Activated CD4-positive, alpha-beta T cell treated with anti-CD3 and anti-CD28 coated beads for 1 hour (primary cell): Measurements from ENCODE around the gene EFTUD2.

Source experiments
- DNase-seq: peaks from one replicate; pipeline ENCODE4 v3.0.0-alpha.2; 2020

EFTUD2 gene

GRCh38 chr17:44804302-44805089, 94.7 kb downstream of the EFTUD2 start:
- no peak for DNase-seq

GRCh38 chr17:44801880-44802279, 97.4 kb downstream of the EFTUD2 start:
- no peak for DNase-seq
